Activated CD4-positive, alpha-beta T cell treated with anti-CD3 and anti-CD28 coated beads, Interleukin-2, amount 50 U/mL, for 48 hours (primary cell): Measurements from ENCODE around the gene IQCK.
"Not testable (repeated sequence)": the region's sequence is repeated elsewhere in the genome, so short reads cannot be mapped to it uniquely, and the experiment has no call there.

Experiments
- DNase-seq, 2 experiments: peaks; one replicate each; pipeline ENCODE4 v3.0.0-alpha.2; 2020

IQCK gene

GRCh38 chr16:19700319-19700781 is 17.7 kb upstream of the IQCK start:
- DNase-seq = no peak

- no peak for DNase-seq
These were observed 17.0 kb upstream of the IQCK start for GRCh38 chr16:19701091-19701490.

- no peak for DNase-seq
These were observed 14.7 kb upstream of the IQCK start for GRCh38 chr16:19703172-19703889.

- DNase-seq = no peak
These were observed 13.5 kb upstream of the IQCK start for GRCh38 chr16:19704321-19705145.

GRCh38 chr16:19705146-19705501 is 12.9 kb upstream of the IQCK start:
- no peak for DNase-seq

- no peak for DNase-seq
These were observed 12.2 kb upstream of the IQCK start for GRCh38 chr16:19705843-19706242.

GRCh38 chr16:19706846-19707245 is 11.2 kb upstream of the IQCK start:
- DNase-seq = no peak

- no peak for DNase-seq
These were observed 10.3 kb upstream of the IQCK start for GRCh38 chr16:19707569-19708295.

GRCh38 chr16:19708296-19709205 is 9.5 kb upstream of the IQCK start:
- DNase-seq = no peak

- no peak for DNase-seq
These were observed 8.5 kb upstream of the IQCK start for GRCh38 chr16:19709381-19710136.

GRCh38 chr16:19710191-19710908 is 7.7 kb upstream of the IQCK start:
- no peak for DNase-seq

GRCh38 chr16:19710991-19711545 is 7.0 kb upstream of the IQCK start:
- no peak for DNase-seq

- DNase-seq = no peak
These were observed 6.4 kb upstream of the IQCK start for GRCh38 chr16:19711643-19712042.

GRCh38 chr16:19712418-19713058 is 5.5 kb upstream of the IQCK start:
- DNase-seq = no peak

- no peak for DNase-seq
These were observed 4.4 kb upstream of the IQCK start for GRCh38 chr16:19713697-19714096.

- no peak for DNase-seq
These were observed 2.5 kb upstream of the IQCK start for GRCh38 chr16:19715566-19715965.

GRCh38 chr16:19716183-19716582 is 1.9 kb upstream of the IQCK start:
- DNase-seq = no peak

- not testable (repeated sequence) for DNase-seq
These were observed 1.3 kb upstream of the IQCK start for GRCh38 chr16:19716728-19717127.

GRCh38 chr16:19717314-19717713 is 757 bp upstream of the IQCK start:
- DNase-seq = no peak

- no peak for DNase-seq
These were observed 524 bp downstream of the IQCK start for GRCh38 chr16:19718624-19718965.
